A549 (cell line): ENCODE results near the gene ING3. TPM values are rescaled to one million over a fixed set of nuclear protein-coding genes. Genes with fewer than 3 reads are reported as not detected.
A peak's percentile ranks its signal among the peaks of the same experiment; 100 is the strongest.

Experiments used
- ATAC-seq, 2 experiments: fragments of 200-7000 bp in 1 of 2; fragments of >200 bp in 1 of 2; cut with Nextera tagmentation in 1 of 2; cut with Tn5 transposase in 1 of 2; 3 replicates each; pipeline versions ENCODE4 v1.8.0 to v1.9.1; 2018 to 2020; ENCODE audit warnings: mild to moderate bottlenecking in 1 of 2, moderate library complexity in 1 of 2
- CTCF ChIA-PET: fragments of 300-600 bp; sonication (Branson Sonifier 250); formaldehyde crosslinking; extraction: SDS; loops from one replicate; lab custom pipeline; 2021; ENCODE audit warnings: antibody characterized with exemption, inconsistent platforms; lab: Yijun Ruan, JAX
- POLR2A ChIA-PET: fragments of 350-600 bp; formaldehyde crosslinking; extraction: SDS; loops from one replicate; lab custom pipeline; 2021; ENCODE audit warnings: antibody characterized with exemption, inconsistent platforms; lab: Yijun Ruan, JAX
- DNase-seq, 2 experiments: peaks; one replicate each; pipeline versions ENCODE4 v3.0.0 to v3.0.0-alpha.2; 2011 to 2016; ENCODE audit warnings: low read depth in 1 of 2, low spot score in 1 of 2
- FAIRE-seq: peaks from 2 replicates; lab custom pipeline; 2011; peaks lifted over from hg19 to GRCh38; lab: Jason Lieb, UNC
- H3K27ac ChIP-seq, 2 experiments: fragments of >200 bp; sonication (Bioruptor Twin); formaldehyde crosslinking; 3 replicates each; pipeline ENCODE4 v1.5.1; 2016 to 2017
- H3K4me1 ChIP-seq: fragments of >200 bp; sonication (Bioruptor Twin); formaldehyde crosslinking; 3 replicates; pipeline ENCODE4 v1.6.1; 2016
- H3K4me2 ChIP-seq: fragments of >200 bp; sonication (Bioruptor Twin); formaldehyde crosslinking; 3 replicates; pipeline ENCODE4 v1.6.1; 2016
- H3K4me3 ChIP-seq: fragments of >200 bp; sonication (Bioruptor Twin); formaldehyde crosslinking; 3 replicates; pipeline ENCODE4 v1.5.1; 2016
- H3K9me3 ChIP-seq: fragments of >200 bp; sonication (Bioruptor Twin); formaldehyde crosslinking; 3 replicates; pipeline ENCODE4 v1.6.1; 2016
- CBX8 ChIP-seq: fragments of 200-600 bp; sonication (generic); IDR thresholded peaks from 2 replicates; pipeline ENCODE4 v1.6.1; 2016
- CEBPB ChIP-seq, 2 experiments: fragments of >200 bp in 1 of 2; sonication (Bioruptor Twin) in 1 of 2; formaldehyde crosslinking in 1 of 2; IDR thresholded peaks; 2 replicates each; pipeline ENCODE4 v1.6.1; 2012 to 2016
- CTCF ChIP-seq: fragments of >200 bp; sonication (Bioruptor Twin); formaldehyde crosslinking; IDR thresholded peaks from 3 replicates; pipeline ENCODE4 v1.5.1; 2016
- EHF ChIP-seq: fragments of 250-450 bp; sonication (Bioruptor Pico); IDR thresholded peaks from 2 replicates; pipeline ENCODE4 v1.5.0; 2020; ENCODE audit warnings: mild to moderate bottlenecking
- ELK1 ChIP-seq: fragments of 150-350 bp; IDR thresholded peaks from 2 replicates; pipeline ENCODE4 v1.6.1; 2014; ENCODE audit warnings: low read depth, mild to moderate bottlenecking, low read length
- EP300 ChIP-seq, 2 experiments: fragments of >200 bp; sonication (Bioruptor Twin); formaldehyde crosslinking; IDR thresholded peaks; 2 replicates in 1 of 2; 3 replicates in 1 of 2; pipeline ENCODE4 v1.6.1; 2016 to 2017
- ESRRA ChIP-seq: fragments of 150-350 bp; IDR thresholded peaks from 2 replicates; pipeline ENCODE4 v1.6.1; 2014; ENCODE audit warnings: mild to moderate bottlenecking, low read length, borderline replicate concordance
- FOXS1 ChIP-seq: fragments of 250-450 bp; sonication (Bioruptor Pico); IDR thresholded peaks from 2 replicates; pipeline ENCODE4 v1.5.0; 2020; ENCODE audit warnings: mild to moderate bottlenecking, moderate library complexity
- GATA3 ChIP-seq: IDR thresholded peaks from 2 replicates; pipeline ENCODE4 v1.6.1; 2012; ENCODE audit warnings: borderline replicate concordance
- HDAC2 ChIP-seq: fragments of 200-600 bp; sonication (generic); IDR thresholded peaks from 2 replicates; pipeline ENCODE4 v1.6.1; 2016
- HEYL ChIP-seq: fragments of 250-450 bp; sonication (Bioruptor Pico); IDR thresholded peaks from 2 replicates; pipeline ENCODE4 v1.8.0; 2021; ENCODE audit warnings: mild to moderate bottlenecking, moderate library complexity
- HMGXB4 ChIP-seq: fragments of 250-450 bp; sonication (Bioruptor Pico); IDR thresholded peaks from 2 replicates; pipeline ENCODE4 v1.5.0; 2021; ENCODE audit warnings: mild to moderate bottlenecking, moderate library complexity, borderline replicate concordance
- HOXB13 ChIP-seq: fragments of 250-450 bp; sonication (Bioruptor Pico); IDR thresholded peaks from 2 replicates; pipeline ENCODE4 v1.5.0; 2020; ENCODE audit warnings: low read depth, mild to moderate bottlenecking, moderate library complexity
- JUN ChIP-seq, 2 experiments: fragments of >200 bp; sonication (Bioruptor Twin); formaldehyde crosslinking; IDR thresholded peaks; 2 replicates in 1 of 2; 3 replicates in 1 of 2; pipeline ENCODE4 v1.6.1; 2016 to 2017
- KDM1A ChIP-seq: fragments of 200-600 bp; sonication (generic); IDR thresholded peaks from 2 replicates; pipeline ENCODE4 v1.6.1; 2016; ENCODE audit warnings: low read depth, mild to moderate bottlenecking
- KDM5A ChIP-seq: fragments of 200-600 bp; sonication (generic); IDR thresholded peaks from 2 replicates; pipeline ENCODE4 v1.6.1; 2016; ENCODE audit warnings: antibody characterized with exemption, mild to moderate bottlenecking
- MAFK ChIP-seq: fragments of 450-650 bp; IDR thresholded peaks from 2 replicates; pipeline ENCODE4 v1.6.1; 2014; ENCODE audit not compliant: partially characterized antibody
- MAZ ChIP-seq: fragments of 150-350 bp; IDR thresholded peaks from 2 replicates; pipeline ENCODE4 v1.6.1; 2014; ENCODE audit warnings: antibody characterized with exemption, low read depth, low read length, borderline replicate concordance
- MYC ChIP-seq: IDR thresholded peaks from 2 replicates; pipeline ENCODE4 v1.6.1; 2012; ENCODE audit warnings: mild to moderate bottlenecking, inconsistent platforms, low read length, improper control_type of control experiment, borderline replicate concordance
- NPAS2 ChIP-seq: fragments of 250-450 bp; sonication (Bioruptor Pico); IDR thresholded peaks from 2 replicates; pipeline ENCODE4 v1.8.0; 2022; ENCODE audit warnings: mild to moderate bottlenecking, moderate library complexity, borderline replicate concordance
- NR3C1 ChIP-seq: fragments of >200 bp; sonication (Bioruptor Twin); formaldehyde crosslinking; IDR thresholded peaks from 3 replicates; pipeline ENCODE4 v1.6.1; 2017
- POLR2AphosphoS2 ChIP-seq: conservative IDR thresholded peaks from 2 replicates; pipeline ENCODE4 v1.6.1; 2012; ENCODE audit warnings: low read length, improper control_type of control experiment, inconsistent platforms
- RAD21 ChIP-seq, 2 experiments: fragments of >200 bp in 1 of 2; sonication (Bioruptor Twin) in 1 of 2; formaldehyde crosslinking in 1 of 2; IDR thresholded peaks in 1 of 2; conservative IDR thresholded peaks in 1 of 2; 2 replicates in 1 of 2; 3 replicates in 1 of 2; pipeline ENCODE4 v1.6.1; 2012 to 2018; ENCODE audit warnings: inconsistent platforms in 1 of 2
- RARB ChIP-seq: fragments of 250-450 bp; sonication (Bioruptor Pico); IDR thresholded peaks from 2 replicates; pipeline ENCODE4 v1.8.0; 2021; ENCODE audit warnings: mild to moderate bottlenecking, moderate library complexity
- RFX5 ChIP-seq: fragments of 450-650 bp; IDR thresholded peaks from 2 replicates; pipeline ENCODE4 v1.7.1; 2014; ENCODE audit warnings: antibody characterized with exemption, mild to moderate bottlenecking, moderate library complexity
- RNF2 ChIP-seq: fragments of 200-600 bp; sonication (generic); IDR thresholded peaks from 2 replicates; pipeline ENCODE4 v1.6.1; 2016; ENCODE audit warnings: low read depth, mild to moderate bottlenecking, antibody characterized with exemption, moderate library complexity, borderline replicate concordance
- SMC3 ChIP-seq: fragments of >200 bp; sonication (Bioruptor Twin); formaldehyde crosslinking; IDR thresholded peaks from 3 replicates; pipeline ENCODE4 v1.6.1; 2018; ENCODE audit warnings: inconsistent platforms
- TP53 ChIP-seq: fragments of 250-450 bp; sonication (Bioruptor Pico); IDR thresholded peaks from 2 replicates; pipeline ENCODE4 v1.5.0; 2021; ENCODE audit warnings: mild to moderate bottlenecking, moderate library complexity
- ZNF302 ChIP-seq: fragments of 250-450 bp; sonication (Bioruptor Pico); IDR thresholded peaks from 2 replicates; pipeline ENCODE4 v1.9.0; 2021; ENCODE audit warnings: inconsistent platforms, mild to moderate bottlenecking, moderate library complexity
- ZSCAN20 ChIP-seq: fragments of 250-450 bp; sonication (Bioruptor Pico); IDR thresholded peaks from 2 replicates; pipeline ENCODE4 v1.8.0; 2022; ENCODE audit warnings: mild to moderate bottlenecking, moderate library complexity
- WGBS: methylation state at CpG from one replicate; pipeline ENCODE4 v1.1.6; 2017; ENCODE audit errors: missing lambda C conversion rate; 5-methylcytosine and 5-hydroxymethylcytosine counted together
- polyA plus RNA-seq, 4 experiments: library from polyadenylated mRNA; depleted of rRNA in 3 of 4; stranded (reverse); fragments of >200 nt; fragmentation: RNase III in 1 of 4; extraction: RNeasy Plus Mini Kit Qiagen cat#74134 plus additional on column Dnase treatment in 1 of 4; gene quantifications; 2 replicates in 3 of 4; 3 replicates in 1 of 4; pipeline ENCODE4 v1.2.3, GENCODE V29; 2011 to 2017

Gene ING3
- polyA plus RNA-seq, 2 of the 4 experiments (the other 2 are of a cell fraction): 5.6 to 11.3 TPM

DNA sequence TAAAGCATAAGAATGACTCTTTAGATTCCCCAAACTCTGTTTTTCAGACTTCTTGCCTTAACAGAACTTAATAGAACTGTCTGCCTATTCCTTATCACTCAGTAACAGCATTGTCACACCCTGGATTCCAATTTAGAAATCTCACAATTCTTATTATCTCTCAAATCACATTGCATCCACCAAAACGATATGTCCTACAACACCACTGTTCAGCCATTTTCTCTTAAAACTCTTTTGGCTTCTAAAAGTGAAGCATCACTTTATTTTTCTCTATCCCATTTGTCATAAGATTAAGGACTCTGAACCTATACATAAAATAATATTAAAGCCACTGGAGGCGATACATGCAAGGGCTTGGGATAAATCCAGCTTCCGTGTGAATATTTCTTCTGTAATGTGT, 36.7 kb downstream of the ING3 start:
- ChIA-PET CTCF (interaction anchor here (0.7 to 3.4 kb wide), 26 partner anchors 9 to 189 kb away, joined by 3 to 26 read pairs (median 4); partner anchors contain the start of gene ING3), POLR2A (interaction anchor here (1.0 kb wide), 1 partner anchor 37 kb away, joined by 6 read pairs; the partner anchor contains the start of gene ING3)
- Histone ChIP-seq H3K4me3 (no peak overlapping the region), H3K4me2 (peak overlapping the region; percentile 88), H3K27ac (no peak overlapping the region), H3K4me1 (peaks cover 8% of the 10 kb centered on the region; the same call in 2 of the 3 replicates), H3K9me3 (no peaks in the 10 kb centered on the region)
- TF ChIP-seq KDM5A (no peak), EHF (CRISPR knock-in tag) (no peak), RFX5 (no peak), RNF2 (no peak), MYC (no peak), HMGXB4 (CRISPR knock-in tag) (no peak), NPAS2 (CRISPR knock-in tag) (no peak), SMC3 (no peak), POLR2AphosphoS2 (no peak), HDAC2 (no peak), RARB (no peak), EP300 (IDR thresholded peaks at IDR 0.05) (no peak), ZSCAN20 (CRISPR knock-in tag) (no peak)
- no peak for FAIRE-seq
- WGBS: under 1% methylated on average over 3 of the region's 3 CpGs
- DNase-seq: no peak
- ATAC-seq: no peak

DNA sequence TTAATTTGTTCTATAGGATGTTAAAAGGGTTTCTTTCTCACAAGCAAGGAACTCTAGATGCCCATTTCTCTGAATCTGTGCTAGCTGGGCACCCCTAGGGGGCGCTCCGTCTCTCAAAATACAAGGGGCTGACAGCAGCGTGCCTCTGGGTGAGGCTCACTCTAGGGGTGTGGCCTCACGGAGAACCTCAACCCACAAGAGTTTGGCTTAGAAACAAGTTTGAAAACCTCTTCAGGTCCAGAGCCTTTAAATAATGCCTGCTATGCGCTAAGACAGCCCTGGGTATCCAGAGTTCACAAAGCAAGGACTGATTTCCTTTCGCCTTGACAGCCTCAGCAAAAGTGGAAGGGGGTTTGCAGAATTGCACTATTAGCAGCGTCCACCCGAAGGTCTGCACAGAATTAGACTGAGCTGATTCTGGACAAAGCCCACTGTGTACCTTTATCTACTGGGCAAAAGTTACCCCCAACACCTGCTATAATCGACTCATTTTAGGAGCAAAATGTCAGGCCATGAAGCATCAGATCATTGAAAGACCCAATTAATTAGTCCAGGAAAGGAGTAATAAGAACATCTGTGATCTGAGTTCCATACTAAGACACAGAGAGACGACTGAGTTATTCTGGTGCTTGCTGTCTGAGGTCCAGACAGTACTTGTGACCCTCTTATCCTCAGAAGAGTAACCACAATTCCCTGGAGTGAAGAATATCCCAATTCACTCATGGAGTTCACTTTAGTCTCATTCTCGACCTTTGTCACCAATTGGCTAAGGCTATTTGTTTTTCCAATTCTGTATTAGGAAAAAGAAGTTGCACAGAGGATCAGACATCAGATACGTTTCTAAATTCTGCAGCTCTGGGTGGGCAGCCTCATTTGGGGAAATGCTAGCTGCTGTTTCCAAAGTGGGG, 37.4 kb downstream of the ING3 start:
- Histone ChIP-seq H3K9me3 (no peaks in the 10 kb centered on the region), H3K27ac (no peak overlapping the region), H3K4me1 (peaks cover 8% of the 10 kb centered on the region; the same call in 2 of the 3 replicates), H3K4me3 (peak overlapping the region; percentile 35)
- DNase-seq (peak; percentile 58 to 80), ATAC-seq (peak; percentile 91 to 98), FAIRE-seq (no peak)
- ChIA-PET CTCF (interaction anchor here (0.7 to 3.4 kb wide), 31 partner anchors 9 to 188 kb away, joined by 3 to 26 read pairs (median 4); partner anchors contain the start of gene ING3), POLR2A (no interaction called here)
- TF ChIP-seq MAZ: no peak
- no peak for TF ChIP-seq HOXB13 (CRISPR knock-in tag)
- TF ChIP-seq MAFK: peak; percentile 2
- no peak for TF ChIP-seq GATA3
- peak; percentile 68 for TF ChIP-seq SMC3
- no peak for TF ChIP-seq HDAC2
- TF ChIP-seq CEBPB (IDR thresholded peaks at IDR 0.05): no peak
- no peak for TF ChIP-seq CBX8
- no peak for TF ChIP-seq TP53 (CRISPR knock-in tag)
- no peak for TF ChIP-seq ELK1
- TF ChIP-seq KDM1A: no peak
- peak; percentile 76 to 79 for TF ChIP-seq RAD21 (conservative IDR thresholded peaks at IDR 0.05 in 1 of 2, IDR thresholded peaks at IDR 0.05 in 1 of 2)
- no peak for TF ChIP-seq ZNF302
- no peak for TF ChIP-seq NR3C1
- TF ChIP-seq HEYL (CRISPR knock-in tag): no peak
- TF ChIP-seq EHF (CRISPR knock-in tag): no peak
- no peak for TF ChIP-seq ESRRA
- TF ChIP-seq JUN (IDR thresholded peaks at IDR 0.05): no peak
- no peak for TF ChIP-seq FOXS1 (CRISPR knock-in tag)
- TF ChIP-seq CTCF: peak; percentile 87
- TF ChIP-seq, all 56 proteins: peak for 4
- peak overlapping the region; percentile 88 for H3K4me2 ChIP-seq
- WGBS: 2% methylated on average over 12 of the region's 12 CpGs
